Liver (tissue), 9 donors: Measurements from ENCODE around the gene CAPN15. TPM values are rescaled to one million over a fixed set of nuclear protein-coding genes. Genes with fewer than 3 reads are reported as not detected.

Experiments used
- DNase-seq: peaks from one replicate; pipeline ENCODE4 v3.0.0-alpha.2; 2017; ENCODE audit warnings: low spot score
- H3K27ac ChIP-seq, 2 donors: one replicate each; pipeline ENCODE4 v1.7.0; 2013; ENCODE audit warnings: inconsistent platforms in 2 of 2, low read length in 2 of 2, control low read depth in 1 of 2, low read depth in 1 of 2, mild to moderate bottlenecking in 1 of 2
- H3K27me3 ChIP-seq, 4 donors: one replicate each; pipeline versions ENCODE4 v1.6.1 to v1.7.0; 2013; ENCODE audit warnings: low read length in 3 of 4, inconsistent platforms in 1 of 4, mild to moderate bottlenecking in 1 of 4, moderate library complexity in 1 of 4; ENCODE audit not compliant: control insufficient read depth in 4 of 4, insufficient read depth in 4 of 4
- H3K36me3 ChIP-seq, 4 donors: one replicate each; pipeline versions ENCODE4 v1.6.1 to v1.7.0; 2013; ENCODE audit warnings: low read length in 3 of 4, mild to moderate bottlenecking in 3 of 4, low read depth in 1 of 4, moderate library complexity in 1 of 4; ENCODE audit not compliant: control insufficient read depth in 4 of 4, insufficient read depth in 3 of 4
- H3K4me1 ChIP-seq, 4 donors: one replicate each; pipeline versions ENCODE4 v1.6.1 to v1.7.0; 2013; ENCODE audit warnings: low read length in 3 of 4, mild to moderate bottlenecking in 3 of 4, moderate library complexity in 1 of 4; ENCODE audit not compliant: control insufficient read depth in 4 of 4, insufficient read depth in 4 of 4
- H3K4me3 ChIP-seq, 3 donors: one replicate each; pipeline versions ENCODE4 v1.6.1 to v1.7.0; 2013; ENCODE audit warnings: low read length in 3 of 3, control low read depth in 1 of 3, low read depth in 1 of 3, mild to moderate bottlenecking in 1 of 3
- H3K9ac ChIP-seq, 2 donors: one replicate each; pipeline ENCODE4 v1.7.0; 2013; ENCODE audit warnings: low read length in 2 of 2, mild to moderate bottlenecking in 2 of 2, moderate library complexity in 2 of 2, control low read depth in 1 of 2, low read depth in 1 of 2
- H3K9me3 ChIP-seq, 4 donors: one replicate each; pipeline versions ENCODE4 v1.6.1 to v1.7.0; 2013; ENCODE audit warnings: low read length in 3 of 4; ENCODE audit not compliant: control insufficient read depth in 4 of 4
- EGR1 ChIP-seq, 2 donors: IDR thresholded peaks; 2 replicates each; pipeline ENCODE4 v1.6.1; 2016 to 2018; ENCODE audit warnings: antibody characterized with exemption in 2 of 2, low read depth in 2 of 2
- FOXA1 ChIP-seq: IDR thresholded peaks from 2 replicates; pipeline ENCODE4 v1.6.1; 2016; ENCODE audit warnings: antibody characterized with exemption
- FOXA2 ChIP-seq: IDR thresholded peaks from 2 replicates; pipeline ENCODE4 v1.6.1; 2016; ENCODE audit warnings: antibody characterized with exemption
- GABPA ChIP-seq, 2 donors: IDR thresholded peaks in 1 of 2; conservative IDR thresholded peaks in 1 of 2; 2 replicates each; pipeline ENCODE4 v1.6.1; 2016; ENCODE audit warnings: antibody characterized with exemption in 2 of 2, mild to moderate bottlenecking in 1 of 2, moderate library complexity in 1 of 2
- HNF4A ChIP-seq, 2 donors: conservative IDR thresholded peaks; 2 replicates each; pipeline ENCODE4 v1.6.1; 2016; ENCODE audit warnings: antibody characterized with exemption in 2 of 2, mild to moderate bottlenecking in 2 of 2
- HNF4G ChIP-seq: IDR thresholded peaks from 2 replicates; pipeline ENCODE4 v1.6.1; 2016; ENCODE audit warnings: antibody characterized with exemption
- JUND ChIP-seq, 2 donors: IDR thresholded peaks; 2 replicates each; pipeline ENCODE4 v1.6.1; 2016; ENCODE audit warnings: antibody characterized with exemption in 2 of 2
- NR2F2 ChIP-seq: IDR thresholded peaks from 2 replicates; pipeline ENCODE4 v1.6.1; 2016; ENCODE audit warnings: antibody characterized with exemption
- RAD21 ChIP-seq, 2 donors: IDR thresholded peaks; 2 replicates each; pipeline ENCODE4 v1.6.1; 2016; ENCODE audit warnings: antibody characterized with exemption in 2 of 2, mild to moderate bottlenecking in 2 of 2
- RXRA ChIP-seq, 2 donors: IDR thresholded peaks; 2 replicates each; pipeline ENCODE4 v1.6.1; 2017 to 2018; ENCODE audit warnings: antibody characterized with exemption in 2 of 2, mild to moderate bottlenecking in 1 of 2
- SP1 ChIP-seq: IDR thresholded peaks from 2 replicates; pipeline ENCODE4 v1.6.1; 2018; ENCODE audit warnings: antibody characterized with exemption, mild to moderate bottlenecking
- TAF1 ChIP-seq: conservative IDR thresholded peaks from 2 replicates; pipeline ENCODE4 v1.6.1; 2016; ENCODE audit warnings: antibody characterized with exemption, mild to moderate bottlenecking
- YY1 ChIP-seq: IDR thresholded peaks from 2 replicates; pipeline ENCODE4 v1.6.1; 2016; ENCODE audit warnings: antibody characterized with exemption, mild to moderate bottlenecking
- WGBS: extraction: QIAGEN DNeasy Blood & Tissue Kit; methylation state at CpG from one replicate; pipeline ENCODE4 v1.1.7; 2013; 5-methylcytosine and 5-hydroxymethylcytosine counted together
- polyA plus RNA-seq, 2 donors: library from polyadenylated mRNA; stranded (reverse) in 1 of 2; unstranded in 1 of 2; fragments of 200-250 nt in 1 of 2; fragments of >200 nt in 1 of 2; fragmentation: Nextera tagmentation in 1 of 2; extraction: Ambion mirVana in 1 of 2; gene quantifications; one replicate each; pipeline versions ENCODE4 v1.2.1 to v1.2.3, GENCODE V29; 2013 to 2015
- total RNA-seq, 2 donors: library from RNA; depleted of rRNA; stranded (reverse); fragments of >200 nt; gene quantifications; one replicate each; pipeline ENCODE4 v1.2.3, GENCODE V29; 2014
- TF ChIP-seq, protein P1 (sequence below): IDR thresholded peaks from 2 replicates; pipeline ENCODE4 v1.6.1; 2016; ENCODE audit warnings: antibody characterized with exemption
- TF ChIP-seq, protein P2 (sequence below): IDR thresholded peaks from 2 replicates; pipeline ENCODE4 v1.6.1; 2016; ENCODE audit warnings: antibody characterized with exemption, mild to moderate bottlenecking
- TF ChIP-seq, protein P3 (sequence below): fragments of 150-350 bp; IDR thresholded peaks from 2 replicates; pipeline ENCODE4 v1.5.1; 2017; ENCODE audit warnings: improper control_type of control experiment, low read depth, low read length; ENCODE audit not compliant: missing input control
- donor health status: healthy.
- donor health status: healthy.
- donor health status: healthy.
- donor health status: healthy.
- donor health status: healthy.

Gene CAPN15
- total and polyA plus RNA-seq, 4 donors: 5.9 to 37.2 (median 21.6) TPM

DNA sequence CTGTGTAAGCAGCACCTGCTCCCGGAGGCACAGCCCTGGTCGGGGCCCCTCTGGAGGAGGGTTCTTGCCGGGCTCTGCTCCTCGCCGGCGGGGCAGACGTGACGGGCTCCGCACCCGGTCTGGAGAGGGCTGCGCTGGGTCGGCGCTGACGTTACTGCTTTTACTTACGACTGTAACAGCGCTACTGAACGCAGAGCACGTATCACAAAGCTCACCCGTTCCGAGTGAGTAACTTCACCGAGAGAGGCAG lies 61.1 kb downstream of the CAPN15 start:
- no peak for DNase-seq
- Histone ChIP-seq H3K27me3 (no peaks in the 10 kb centered on the region), H3K9ac (peak overlapping the region; percentile 67 to 97), H3K36me3 (no peaks in the 10 kb centered on the region), H3K27ac (peak overlapping the region; percentile 94 to 97), H3K9me3 (no peaks in the 10 kb centered on the region), H3K4me3 (peak overlapping the region; percentile 89 to 92 (median 92)), H3K4me1 (peaks cover 21 to 71% (median 59%) of the 10 kb centered on the region in 4 donors)
- TF ChIP-seq FOXA1 (no peak), FOXA2 (no peak), RAD21 (IDR thresholded peaks at IDR 0.05) (no peak), SP1 (no peak), GABPA (IDR thresholded peaks at IDR 0.05 in 1 of 2, conservative IDR thresholded peaks at IDR 0.05 in 1 of 2) (no peak), RXRA (IDR thresholded peaks at IDR 0.05) (no peak), YY1 (no peak), EGR1 (IDR thresholded peaks at IDR 0.05; ENCODE audit: low read depth in 2 of 2) (no peak)
- TF ChIP-seq, protein P1, sequence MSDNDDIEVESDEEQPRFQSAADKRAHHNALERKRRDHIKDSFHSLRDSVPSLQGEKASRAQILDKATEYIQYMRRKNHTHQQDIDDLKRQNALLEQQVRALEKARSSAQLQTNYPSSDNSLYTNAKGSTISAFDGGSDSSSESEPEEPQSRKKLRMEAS: no peak
- TF ChIP-seq, protein P2, sequence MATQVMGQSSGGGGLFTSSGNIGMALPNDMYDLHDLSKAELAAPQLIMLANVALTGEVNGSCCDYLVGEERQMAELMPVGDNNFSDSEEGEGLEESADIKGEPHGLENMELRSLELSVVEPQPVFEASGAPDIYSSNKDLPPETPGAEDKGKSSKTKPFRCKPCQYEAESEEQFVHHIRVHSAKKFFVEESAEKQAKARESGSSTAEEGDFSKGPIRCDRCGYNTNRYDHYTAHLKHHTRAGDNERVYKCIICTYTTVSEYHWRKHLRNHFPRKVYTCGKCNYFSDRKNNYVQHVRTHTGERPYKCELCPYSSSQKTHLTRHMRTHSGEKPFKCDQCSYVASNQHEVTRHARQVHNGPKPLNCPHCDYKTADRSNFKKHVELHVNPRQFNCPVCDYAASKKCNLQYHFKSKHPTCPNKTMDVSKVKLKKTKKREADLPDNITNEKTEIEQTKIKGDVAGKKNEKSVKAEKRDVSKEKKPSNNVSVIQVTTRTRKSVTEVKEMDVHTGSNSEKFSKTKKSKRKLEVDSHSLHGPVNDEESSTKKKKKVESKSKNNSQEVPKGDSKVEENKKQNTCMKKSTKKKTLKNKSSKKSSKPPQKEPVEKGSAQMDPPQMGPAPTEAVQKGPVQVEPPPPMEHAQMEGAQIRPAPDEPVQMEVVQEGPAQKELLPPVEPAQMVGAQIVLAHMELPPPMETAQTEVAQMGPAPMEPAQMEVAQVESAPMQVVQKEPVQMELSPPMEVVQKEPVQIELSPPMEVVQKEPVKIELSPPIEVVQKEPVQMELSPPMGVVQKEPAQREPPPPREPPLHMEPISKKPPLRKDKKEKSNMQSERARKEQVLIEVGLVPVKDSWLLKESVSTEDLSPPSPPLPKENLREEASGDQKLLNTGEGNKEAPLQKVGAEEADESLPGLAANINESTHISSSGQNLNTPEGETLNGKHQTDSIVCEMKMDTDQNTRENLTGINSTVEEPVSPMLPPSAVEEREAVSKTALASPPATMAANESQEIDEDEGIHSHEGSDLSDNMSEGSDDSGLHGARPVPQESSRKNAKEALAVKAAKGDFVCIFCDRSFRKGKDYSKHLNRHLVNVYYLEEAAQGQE: no peak
- under 1% methylated on average over 21 of the region's 21 CpGs for whole genome bisulfite sequencing

DNA sequence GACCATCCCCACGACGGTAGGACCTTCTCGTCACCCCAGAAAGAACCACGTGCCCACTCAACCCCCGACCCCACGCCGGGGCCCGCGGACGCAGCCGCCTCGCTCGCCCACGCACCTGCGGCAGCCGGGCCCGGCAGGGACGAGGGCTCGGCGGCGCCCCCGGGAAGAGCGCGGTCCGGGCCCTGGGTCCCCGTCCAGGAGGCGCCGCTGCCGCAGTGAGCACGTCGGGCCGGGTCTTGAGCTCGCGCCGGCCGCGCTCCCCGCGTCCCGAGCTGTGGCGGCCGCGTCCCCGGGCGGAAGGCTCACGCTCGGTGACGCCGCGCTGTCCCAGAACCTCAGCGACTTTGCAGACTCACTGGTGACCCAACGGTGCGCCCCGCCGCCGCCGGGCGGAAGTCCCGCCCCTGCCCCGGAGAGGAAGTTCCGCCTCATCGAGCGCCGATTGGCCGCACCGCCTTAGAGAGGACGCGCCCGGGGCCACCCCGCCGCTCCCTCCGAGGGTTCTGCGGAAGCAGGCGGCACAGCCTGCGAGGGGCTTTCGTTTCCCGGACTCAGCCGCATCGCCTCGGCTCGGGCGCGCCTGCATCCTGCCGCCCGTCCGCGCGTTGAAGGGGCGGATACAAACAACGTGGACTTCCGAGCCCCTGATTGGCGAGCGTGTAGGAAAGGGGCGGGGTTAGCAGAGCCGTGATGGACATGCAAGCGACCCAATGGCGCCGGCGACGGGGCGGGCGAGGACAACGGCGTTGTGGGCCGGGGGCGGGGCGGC lies 61.6 kb downstream of the CAPN15 start:
- Histone ChIP-seq H3K27ac (peak overlapping the region; percentile 94 to 97), H3K36me3 (no peaks in the 10 kb centered on the region), H3K9me3 (no peaks in the 10 kb centered on the region), H3K9ac (peak overlapping the region; percentile 67 to 97), H3K4me3 (peak overlapping the region; percentile 89 to 92 (median 92)), H3K27me3 (no peaks in the 10 kb centered on the region), H3K4me1 (peaks cover 24 to 71% (median 60%) of the 10 kb centered on the region in 4 donors)
- WGBS: under 1% methylated on average over 107 of the region's 107 CpGs
- DNase-seq: peak; percentile 100
- TF ChIP-seq RXRA (IDR thresholded peaks at IDR 0.05): no peak
- peak; percentile 80 for TF ChIP-seq SP1
- peak; percentile 81 to 92 for TF ChIP-seq GABPA (IDR thresholded peaks at IDR 0.05 in 1 of 2, conservative IDR thresholded peaks at IDR 0.05 in 1 of 2)

DNA sequence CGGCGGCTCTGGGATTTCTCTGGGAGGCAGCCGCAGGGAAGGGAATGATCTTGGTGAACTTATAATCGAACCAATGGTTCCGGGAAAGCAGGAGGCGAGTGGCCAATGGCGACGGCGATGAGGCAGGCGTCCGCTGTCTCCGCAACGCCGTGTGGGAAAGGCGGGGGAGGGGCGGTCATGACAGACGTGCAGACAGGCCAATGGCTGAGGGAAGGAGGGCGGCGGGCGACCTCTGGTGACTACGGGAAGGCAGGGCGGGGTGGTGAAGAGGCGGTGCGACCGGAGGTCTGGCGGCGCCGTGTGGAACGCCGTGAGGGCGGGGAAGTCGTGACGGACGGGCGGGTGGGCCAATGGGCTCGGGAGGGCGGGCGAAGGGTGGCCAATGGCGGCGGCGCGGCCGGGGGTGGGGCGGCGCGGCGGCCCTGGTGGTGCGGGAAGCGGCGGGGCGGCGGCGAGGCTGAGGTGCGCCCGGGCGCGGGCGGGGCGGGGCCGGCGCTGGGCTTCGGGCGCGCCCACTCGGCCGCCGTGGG lies 62.2 kb downstream of the CAPN15 start, which contains the start of gene RAB40C:
RAB40C (plus strand) TSS at position 409 of the 530 bp plus-strand sequence. CDS start 226 bp downstream, outside the sequence.
- H3K4me3 ChIP-seq: peak within 1 kb of the TSS; percentile 89 to 92 (median 92)
- DNase-seq: peak; percentile 99
- H3K27me3 ChIP-seq: no peaks in the 10 kb centered on the region
- H3K4me1 ChIP-seq: peaks cover 23 to 75% (median 65%) of the 10 kb centered on the region in 4 donors
- H3K9ac ChIP-seq: peak within 1 kb of the TSS; percentile 52 to 97
- no peaks in the 10 kb centered on the region for H3K36me3 ChIP-seq
- H3K27ac ChIP-seq: peak within 1 kb of the TSS; percentile 94 to 97
- WGBS: under 1% methylated on average over 67 of the region's 67 CpGs
- H3K9me3 ChIP-seq: no peaks in the 10 kb centered on the region
- TF ChIP-seq EGR1 (IDR thresholded peaks at IDR 0.05; ENCODE audit: low read depth in 2 of 2) (no peak), RXRA (IDR thresholded peaks at IDR 0.05) (peak in 1 of 2 donors; percentile 78), JUND (IDR thresholded peaks at IDR 0.05) (no peak), NR2F2 (no peak), FOXA1 (no peak), HNF4G (no peak), YY1 (peak; percentile 53), GABPA (IDR thresholded peaks at IDR 0.05 in 1 of 2, conservative IDR thresholded peaks at IDR 0.05 in 1 of 2) (no peak), FOXA2 (no peak), TAF1 (no peak), HNF4A (conservative IDR thresholded peaks at IDR 0.05) (no peak), RAD21 (IDR thresholded peaks at IDR 0.05) (no peak)
- TF ChIP-seq, protein P1: no peak
- TF ChIP-seq, protein P3, sequence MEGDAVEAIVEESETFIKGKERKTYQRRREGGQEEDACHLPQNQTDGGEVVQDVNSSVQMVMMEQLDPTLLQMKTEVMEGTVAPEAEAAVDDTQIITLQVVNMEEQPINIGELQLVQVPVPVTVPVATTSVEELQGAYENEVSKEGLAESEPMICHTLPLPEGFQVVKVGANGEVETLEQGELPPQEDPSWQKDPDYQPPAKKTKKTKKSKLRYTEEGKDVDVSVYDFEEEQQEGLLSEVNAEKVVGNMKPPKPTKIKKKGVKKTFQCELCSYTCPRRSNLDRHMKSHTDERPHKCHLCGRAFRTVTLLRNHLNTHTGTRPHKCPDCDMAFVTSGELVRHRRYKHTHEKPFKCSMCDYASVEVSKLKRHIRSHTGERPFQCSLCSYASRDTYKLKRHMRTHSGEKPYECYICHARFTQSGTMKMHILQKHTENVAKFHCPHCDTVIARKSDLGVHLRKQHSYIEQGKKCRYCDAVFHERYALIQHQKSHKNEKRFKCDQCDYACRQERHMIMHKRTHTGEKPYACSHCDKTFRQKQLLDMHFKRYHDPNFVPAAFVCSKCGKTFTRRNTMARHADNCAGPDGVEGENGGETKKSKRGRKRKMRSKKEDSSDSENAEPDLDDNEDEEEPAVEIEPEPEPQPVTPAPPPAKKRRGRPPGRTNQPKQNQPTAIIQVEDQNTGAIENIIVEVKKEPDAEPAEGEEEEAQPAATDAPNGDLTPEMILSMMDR: peak; percentile 19
- TF ChIP-seq, protein P2: no peak
